GM18520 (cell line): ENCODE measurements around the gene PHYHD1.

Experiments used
- ATAC-seq: cut with Tn5 transposase; IDR thresholded peaks from one replicate; pipeline ENCODE4 v1.9.1; 2021; ENCODE audit not compliant: unreplicated experiment

Gene PHYHD1

GRCh38 chr9:128899566-128900322 lies 21.0 kb upstream of the PHYHD1 start:
- ATAC-seq, result no peak

- no peak for ATAC-seq
Observed at GRCh38 chr9:128901379-128901778, 19.4 kb upstream of the PHYHD1 start.

GRCh38 chr9:128901822-128902221 lies 19.0 kb upstream of the PHYHD1 start:
- ATAC-seq, result no peak

GRCh38 chr9:128902351-128903078 lies 18.3 kb upstream of the PHYHD1 start:
- ATAC-seq, result peak; percentile 60

GRCh38 chr9:128903079-128903461 lies 17.7 kb upstream of the PHYHD1 start:
- no peak for ATAC-seq

GRCh38 chr9:128903871-128904620 lies 16.7 kb upstream of the PHYHD1 start:
- ATAC-seq, result no peak

- no peak for ATAC-seq
Observed at GRCh38 chr9:128905964-128906363, 14.8 kb upstream of the PHYHD1 start.

GRCh38 chr9:128906741-128907140 lies 14.0 kb upstream of the PHYHD1 start:
- no peak for ATAC-seq

- ATAC-seq, result no peak
Observed at GRCh38 chr9:128908372-128908771, 12.4 kb upstream of the PHYHD1 start.

- no peak for ATAC-seq
Observed at GRCh38 chr9:128909859-128910258, 10.9 kb upstream of the PHYHD1 start.

- ATAC-seq, result no peak
Observed at GRCh38 chr9:128910906-128911305, 9.9 kb upstream of the PHYHD1 start.

- ATAC-seq, result no peak
Observed at GRCh38 chr9:128911529-128912035, 9.2 kb upstream of the PHYHD1 start.

GRCh38 chr9:128912270-128912853 lies 8.4 kb upstream of the PHYHD1 start:
- no peak for ATAC-seq

GRCh38 chr9:128913048-128913900 lies 7.5 kb upstream of the PHYHD1 start:
- no peak for ATAC-seq

GRCh38 chr9:128913995-128914772 lies 6.6 kb upstream of the PHYHD1 start:
- no peak for ATAC-seq

GRCh38 chr9:128916204-128916603 lies 4.6 kb upstream of the PHYHD1 start:
- ATAC-seq, result no peak

GRCh38 chr9:128916745-128917144 lies 4.0 kb upstream of the PHYHD1 start:
- ATAC-seq, result no peak

- no peak for ATAC-seq
Observed at GRCh38 chr9:128917151-128917849, 3.5 kb upstream of the PHYHD1 start.

GRCh38 chr9:128918921-128919320 lies 1.9 kb upstream of the PHYHD1 start:
- no peak for ATAC-seq
